IMR-90 (cell line): ENCODE data around the gene GSTM3. TPM values are rescaled to one million over a fixed set of nuclear protein-coding genes. Genes with fewer than 3 reads are reported as not detected.

Experiments
- ATAC-seq: fragments of 200-7000 bp; cut with Tn5 transposase; 2 replicates; pipeline ENCODE4 v1.9.1; 2020; ENCODE audit warnings: low read depth, mild to moderate bottlenecking, moderate library complexity
- BruUV-seq: library from RNA; stranded (reverse); fragments of 400-500 nt; replicated peaks from 2 replicates; lab custom pipeline; 2021; lab: Mats Ljungman, UMichigan
- CTCF ChIA-PET: fragments of 300-600 bp; formaldehyde crosslinking; extraction: SDS; loops from one replicate; lab custom pipeline; 2021; ENCODE audit warnings: antibody characterized with exemption; lab: Yijun Ruan, JAX
- POLR2A ChIA-PET: fragments of 300-600 bp; sonication (Branson Sonifier 250); formaldehyde crosslinking; loops from one replicate; lab custom pipeline; 2022; ENCODE audit warnings: antibody characterized with exemption; ENCODE audit not compliant: unreplicated experiment; lab: Charles Lee
- DNase-seq: peaks from one replicate; pipeline ENCODE4 v3.0.0; 2013
- H2AFZ ChIP-seq: replicated peaks from 2 replicates; pipeline ENCODE3; 2013; ENCODE audit warnings: low read length, mild to moderate bottlenecking; ENCODE audit not compliant: poor library complexity
- H2AK5ac ChIP-seq: 2 replicates; pipeline ENCODE4 v1.6.1; 2013; ENCODE audit warnings: low read depth, low read length, inconsistent platforms
- H2AK9ac ChIP-seq: replicated peaks from 2 replicates; pipeline ENCODE3; 2013; ENCODE audit warnings: mild to moderate bottlenecking, low read depth, low read length, moderate library complexity; ENCODE audit not compliant: poor library complexity
- H2BK120ac ChIP-seq: 2 replicates; pipeline ENCODE4 v1.6.1; 2013; ENCODE audit warnings: low read depth, low read length, inconsistent platforms
- H2BK15ac ChIP-seq: 3 replicates; pipeline ENCODE4 v1.6.1; 2013; ENCODE audit warnings: low read depth, low read length, inconsistent platforms
- H2BK20ac ChIP-seq: 2 replicates; pipeline ENCODE4 v1.6.1; 2013; ENCODE audit warnings: low read depth, mild to moderate bottlenecking, inconsistent platforms, low read length, moderate library complexity
- H2BK5ac ChIP-seq: 2 replicates; pipeline ENCODE4 v1.6.1; 2013; ENCODE audit warnings: mild to moderate bottlenecking, low read depth, low read length, inconsistent platforms; ENCODE audit not compliant: poor library complexity, severe bottlenecking
- H3K14ac ChIP-seq: replicated peaks from 2 replicates; pipeline ENCODE4 v1.6.1; 2013; ENCODE audit warnings: low read depth, low read length, inconsistent platforms
- H3K18ac ChIP-seq: 2 replicates; pipeline ENCODE4 v1.6.1; 2013; ENCODE audit warnings: low read depth, low read length, control low read depth
- H3K23ac ChIP-seq: 2 replicates; pipeline ENCODE4 v1.6.1; 2013; ENCODE audit warnings: low read depth, low read length, inconsistent platforms
- H3K27ac ChIP-seq: 2 replicates; pipeline ENCODE4 v1.5.1; 2013; ENCODE audit warnings: mild to moderate bottlenecking, control low read depth, low read length; ENCODE audit not compliant: insufficient read depth
- H3K27me3 ChIP-seq: 2 replicates; pipeline ENCODE4 v1.6.1; 2013; ENCODE audit warnings: low read length; ENCODE audit not compliant: control insufficient read depth, insufficient read depth
- H3K36me3 ChIP-seq: 2 replicates; pipeline ENCODE4 v1.6.1; 2013; ENCODE audit warnings: low read length, mixed read lengths; ENCODE audit not compliant: control insufficient read depth, insufficient read depth
- H3K4ac ChIP-seq: 2 replicates; pipeline ENCODE4 v1.6.1; 2013; ENCODE audit warnings: low read depth, low read length, inconsistent platforms
- H3K4me1 ChIP-seq: 2 replicates; pipeline ENCODE4 v1.6.1; 2013; ENCODE audit warnings: low read length, mixed read lengths; ENCODE audit not compliant: control insufficient read depth, insufficient read depth
- H3K4me2 ChIP-seq: 2 replicates; pipeline ENCODE4 v1.6.1; 2013; ENCODE audit warnings: low read depth, mild to moderate bottlenecking, control low read depth, low read length, moderate library complexity
- H3K4me3 ChIP-seq: 2 replicates; pipeline ENCODE4 v1.5.1; 2013; ENCODE audit warnings: low read depth, mild to moderate bottlenecking, control low read depth, low read length, moderate library complexity; ENCODE audit not compliant: insufficient read depth
- H3K56ac ChIP-seq: 2 replicates; pipeline ENCODE4 v1.6.1; 2013; ENCODE audit warnings: low read length, inconsistent platforms; ENCODE audit not compliant: insufficient read depth; ENCODE audit errors: extremely low read depth
- H3K79me1 ChIP-seq, 2 experiments: 2 replicates each; pipeline ENCODE4 v1.6.1; 2013; ENCODE audit warnings: low read length in 2 of 2, inconsistent platforms in 1 of 2, low read depth in 1 of 2
- H3K9ac ChIP-seq: 2 replicates; pipeline ENCODE4 v1.6.1; 2013; ENCODE audit warnings: low read depth, low read length, control low read depth
- H3K9me1 ChIP-seq: 2 replicates; pipeline ENCODE4 v1.6.1; 2013; ENCODE audit warnings: low read length, inconsistent platforms; ENCODE audit not compliant: insufficient read depth
- H3K9me3 ChIP-seq: 2 replicates; pipeline ENCODE4 v1.6.1; 2013; ENCODE audit warnings: low read length; ENCODE audit not compliant: control insufficient read depth, insufficient read depth
- H4K20me1 ChIP-seq: 2 replicates; pipeline ENCODE4 v1.6.1; 2013; ENCODE audit warnings: low read length, inconsistent platforms; ENCODE audit not compliant: insufficient read depth
- H4K5ac ChIP-seq: 2 replicates; pipeline ENCODE4 v1.6.1; 2013; ENCODE audit warnings: mild to moderate bottlenecking, low read depth, low read length, control low read depth
- H4K8ac ChIP-seq, 2 experiments: 2 replicates each; pipeline ENCODE4 v1.6.1; 2013; ENCODE audit warnings: low read depth in 2 of 2, low read length in 2 of 2, control low read depth in 1 of 2, inconsistent platforms in 1 of 2
- H4K91ac ChIP-seq: 2 replicates; pipeline ENCODE4 v1.6.1; 2013; ENCODE audit warnings: low read depth, low read length, inconsistent platforms; ENCODE audit not compliant: insufficient read depth
- BHLHE40 ChIP-seq: fragments of 150-350 bp; IDR thresholded peaks from 2 replicates; pipeline ENCODE4 v1.6.1; 2016; ENCODE audit warnings: mild to moderate bottlenecking, low read depth, low read length
- CEBPB ChIP-seq: IDR thresholded peaks from 2 replicates; pipeline ENCODE4 v1.6.1; 2012; ENCODE audit warnings: low read depth, low read length, improper control_type of control experiment
- CHD1 ChIP-seq: IDR thresholded peaks from 2 replicates; pipeline ENCODE4 v1.6.1; 2012; ENCODE audit warnings: low read depth, low read length, improper control_type of control experiment
- FOS ChIP-seq: fragments of 150-350 bp; IDR thresholded peaks from 2 replicates; pipeline ENCODE4 v1.6.1; 2016; ENCODE audit warnings: low read depth, low read length
- MAFK ChIP-seq: IDR thresholded peaks from 2 replicates; pipeline ENCODE4 v1.6.1; 2012; ENCODE audit warnings: low read depth, low read length, improper control_type of control experiment
- NFE2L2 ChIP-seq: fragments of 150-350 bp; IDR thresholded peaks from 2 replicates; pipeline ENCODE4 v1.6.1; 2016; ENCODE audit warnings: low read depth, mild to moderate bottlenecking, low read length
- POLR2A ChIP-seq: IDR thresholded peaks from 2 replicates; pipeline ENCODE4 v1.6.1; 2012; ENCODE audit warnings: mild to moderate bottlenecking, low read depth, low read length
- RAD21 ChIP-seq: IDR thresholded peaks from 2 replicates; pipeline ENCODE4 v1.6.1; 2012; ENCODE audit warnings: low read length, improper control_type of control experiment
- RFX5 ChIP-seq: IDR thresholded peaks from 2 replicates; pipeline ENCODE4 v1.8.0; 2012; ENCODE audit warnings: low read depth, mild to moderate bottlenecking, low read length, moderate library complexity
- SMC3 ChIP-seq: fragments of 150-350 bp; IDR thresholded peaks from 2 replicates; pipeline ENCODE4 v1.6.1; 2016; ENCODE audit warnings: low read depth, mild to moderate bottlenecking, antibody characterized with exemption, low read length, moderate library complexity
- WGBS, 2 experiments: methylation state at CpG; one replicate each; pipeline versions ENCODE4 v1.1.5 to v1.1.7; 2013; ENCODE audit warnings: missing lambda C conversion rate in 2 of 2; ENCODE audit not compliant: insufficient read length in 1 of 2; ENCODE audit errors: extremely low coverage in 2 of 2; 5-methylcytosine and 5-hydroxymethylcytosine counted together
- dilution Hi-C: fragments of 300-500 bp; cut with HindIII; formaldehyde crosslinking; loops from one replicate; pipeline ENCODE4 v1.14.3; 2018; ENCODE audit warnings: low sequenced_read_pairs; ENCODE audit not compliant: unreplicated experiment
- in situ Hi-C: fragments of 300-500 bp; cut with MboI; formaldehyde crosslinking; loops from 3 replicates; pipeline ENCODE4 v1.14.3; 2019; ENCODE audit warnings: low sequenced_read_pairs, inconsistent platforms, mixed read lengths
- intact Hi-C: fragments of 100-400 bp; cut with micrococcal nuclease; formaldehyde crosslinking; loops from 2 replicates; pipeline ENCODE4 v1.10.0; 2022
- polyA plus RNA-seq, 3 experiments: library from polyadenylated mRNA; depleted of rRNA; stranded (reverse); fragments of >200 nt; gene quantifications; 2 replicates each; pipeline ENCODE4 v1.2.3, GENCODE V29; 2012; ENCODE audit warnings: low replicate concordance in 1 of 3
- total RNA-seq: library from RNA; depleted of rRNA; stranded (reverse); fragments of >200 nt; gene quantifications from 2 replicates; pipeline ENCODE4 v1.2.3, GENCODE V29; 2012
- TF ChIP-seq, protein P1 (sequence below): fragments of 150-350 bp; IDR thresholded peaks from 2 replicates; pipeline ENCODE4 v1.6.1; 2017; ENCODE audit warnings: mild to moderate bottlenecking, antibody characterized with exemption, low read length, low read depth
- TF ChIP-seq, protein P2 (sequence below): conservative IDR thresholded peaks from 2 replicates; pipeline ENCODE4 v1.5.1; 2012; ENCODE audit warnings: mild to moderate bottlenecking, low read depth, low read length, improper control_type of control experiment
- TF ChIP-seq, protein P3 (sequence below): fragments of 150-350 bp; IDR thresholded peaks from 2 replicates; pipeline ENCODE4 v1.6.1; 2016; ENCODE audit warnings: low read depth, mild to moderate bottlenecking, low read length, moderate library complexity, borderline replicate concordance

GSTM3 gene
- total and polyA plus RNA-seq, 2 of the 4 experiments (the other 2 are of a cell fraction): 102 to 131 TPM

DNA sequence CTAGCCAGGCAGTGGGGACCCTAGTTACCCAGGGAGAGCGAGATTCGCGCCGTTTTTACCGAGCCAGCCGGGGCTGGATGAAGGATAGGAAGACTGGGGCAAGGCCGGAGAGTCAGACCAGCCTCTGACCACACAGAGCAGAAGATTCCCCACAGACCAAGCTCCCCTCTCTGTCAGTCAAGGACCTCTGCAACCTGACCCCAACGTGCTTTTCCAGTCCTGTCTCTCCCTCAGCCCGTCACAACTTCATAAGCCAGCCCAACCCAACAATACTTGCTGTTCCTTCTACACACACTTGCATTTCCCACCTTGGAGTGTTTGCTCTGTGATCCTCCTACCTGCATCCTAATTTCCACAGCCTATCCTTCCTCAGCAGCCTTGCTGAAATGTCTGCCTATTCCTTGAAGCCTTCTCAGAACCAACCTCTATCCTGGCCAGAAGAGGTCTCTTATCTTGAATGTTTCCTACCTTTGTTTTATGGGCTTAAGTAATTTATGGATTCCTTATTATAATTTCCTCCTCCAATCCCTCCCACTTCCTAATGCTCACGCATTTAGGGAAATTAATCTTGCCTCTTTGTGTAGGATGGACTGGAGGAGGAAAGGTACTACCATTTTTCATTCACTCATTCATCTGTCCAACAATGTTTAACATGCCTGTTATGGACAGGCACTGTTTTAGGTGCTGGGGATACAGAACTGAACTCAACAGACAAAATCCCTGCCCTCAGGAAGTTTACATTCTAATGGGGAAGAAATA is at the start of gene GSTM3 (continued):
- no peak for TF ChIP-seq BHLHE40
- TF ChIP-seq CHD1: no peak
- TF ChIP-seq NFE2L2: no peak
- no peak for TF ChIP-seq MAFK
- no peak for TF ChIP-seq FOS

DNA sequence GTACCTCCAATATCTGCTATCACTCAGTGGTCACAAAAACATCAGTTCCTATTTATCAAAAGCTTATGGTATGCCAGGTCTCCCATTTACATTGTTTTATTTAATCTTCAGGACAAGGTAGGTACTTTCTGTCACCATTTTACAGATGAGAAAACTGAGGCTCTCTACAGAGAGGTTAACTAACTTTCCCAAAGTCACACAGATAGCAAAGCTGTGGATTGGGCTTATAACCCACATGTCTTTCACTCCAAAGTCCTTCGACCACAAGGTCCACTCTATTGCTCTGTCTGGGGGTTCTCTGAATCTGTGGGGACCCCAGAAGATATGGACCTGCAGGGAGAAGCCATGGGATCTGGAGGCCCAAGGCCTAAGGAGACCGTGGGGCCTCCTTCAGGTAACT is 49.5 kb upstream of the GSTM3 start:
- Histone ChIP-seq H2BK20ac (no peak overlapping the region), H3K4me2 (no peak overlapping the region), H4K8ac (no peak overlapping the region), H2BK5ac (no peak overlapping the region), H3K14ac (no peak overlapping the region), H2BK15ac (no peak overlapping the region), H2AK9ac (no peak overlapping the region), H3K27me3 (no peaks in the 10 kb centered on the region), H3K36me3 (no peaks in the 10 kb centered on the region), H2AFZ (no peak overlapping the region), H3K9ac (no peak overlapping the region), H4K20me1 (no peaks in the 10 kb centered on the region), H2AK5ac (0 out of 2 replicates have a peak overlapping the region, but pooled peaks have one; percentile 67), H3K79me1 (no peaks in the 10 kb centered on the region), H4K91ac (no peak overlapping the region), H3K4me1 (peaks cover 41% of the 10 kb centered on the region), H3K9me3 (no peaks in the 10 kb centered on the region), H3K56ac (no peak overlapping the region), H3K9me1 (peaks cover 28% of the 10 kb centered on the region), H3K4ac (peak overlapping the region; percentile 49; the same call in 1 of the 2 replicates), H3K23ac (no peak overlapping the region), H3K27ac (no peak overlapping the region), H3K4me3 (no peak overlapping the region), H2BK120ac (no peak overlapping the region), H4K5ac (no peak overlapping the region), H3K18ac (no peak overlapping the region)
- intact Hi-C loops (no loop called here), in situ Hi-C loops (loop anchor here (25.0 kb wide), 1 partner anchor 122 kb away; the partner anchor contains the start of gene CSF1), dilution Hi-C loops (no loop called here)
- no peak for ATAC-seq
- ChIA-PET POLR2A (no interaction called here), CTCF (interaction anchor here (0.6 to 1.2 kb wide), 3 partner anchors 13 to 950 kb away, joined by 3 read pairs; no protein-coding TSS in a partner anchor)
- no CpG with 5 or more reads among the region's 2 CpGs for WGBS, 2 experiments
- DNase-seq: no peak
- BruUV-seq: no TSS peak
- no peak for TF ChIP-seq RAD21
- no peak for TF ChIP-seq RFX5
- no peak for TF ChIP-seq MAFK
- TF ChIP-seq POLR2A: no peak
- no peak for TF ChIP-seq NFE2L2
- TF ChIP-seq, protein P1, sequence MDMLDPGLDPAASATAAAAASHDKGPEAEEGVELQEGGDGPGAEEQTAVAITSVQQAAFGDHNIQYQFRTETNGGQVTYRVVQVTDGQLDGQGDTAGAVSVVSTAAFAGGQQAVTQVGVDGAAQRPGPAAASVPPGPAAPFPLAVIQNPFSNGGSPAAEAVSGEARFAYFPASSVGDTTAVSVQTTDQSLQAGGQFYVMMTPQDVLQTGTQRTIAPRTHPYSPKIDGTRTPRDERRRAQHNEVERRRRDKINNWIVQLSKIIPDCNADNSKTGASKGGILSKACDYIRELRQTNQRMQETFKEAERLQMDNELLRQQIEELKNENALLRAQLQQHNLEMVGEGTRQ: no peak
- TF ChIP-seq, protein P2, sequence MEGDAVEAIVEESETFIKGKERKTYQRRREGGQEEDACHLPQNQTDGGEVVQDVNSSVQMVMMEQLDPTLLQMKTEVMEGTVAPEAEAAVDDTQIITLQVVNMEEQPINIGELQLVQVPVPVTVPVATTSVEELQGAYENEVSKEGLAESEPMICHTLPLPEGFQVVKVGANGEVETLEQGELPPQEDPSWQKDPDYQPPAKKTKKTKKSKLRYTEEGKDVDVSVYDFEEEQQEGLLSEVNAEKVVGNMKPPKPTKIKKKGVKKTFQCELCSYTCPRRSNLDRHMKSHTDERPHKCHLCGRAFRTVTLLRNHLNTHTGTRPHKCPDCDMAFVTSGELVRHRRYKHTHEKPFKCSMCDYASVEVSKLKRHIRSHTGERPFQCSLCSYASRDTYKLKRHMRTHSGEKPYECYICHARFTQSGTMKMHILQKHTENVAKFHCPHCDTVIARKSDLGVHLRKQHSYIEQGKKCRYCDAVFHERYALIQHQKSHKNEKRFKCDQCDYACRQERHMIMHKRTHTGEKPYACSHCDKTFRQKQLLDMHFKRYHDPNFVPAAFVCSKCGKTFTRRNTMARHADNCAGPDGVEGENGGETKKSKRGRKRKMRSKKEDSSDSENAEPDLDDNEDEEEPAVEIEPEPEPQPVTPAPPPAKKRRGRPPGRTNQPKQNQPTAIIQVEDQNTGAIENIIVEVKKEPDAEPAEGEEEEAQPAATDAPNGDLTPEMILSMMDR: no peak
- TF ChIP-seq, protein P3, sequence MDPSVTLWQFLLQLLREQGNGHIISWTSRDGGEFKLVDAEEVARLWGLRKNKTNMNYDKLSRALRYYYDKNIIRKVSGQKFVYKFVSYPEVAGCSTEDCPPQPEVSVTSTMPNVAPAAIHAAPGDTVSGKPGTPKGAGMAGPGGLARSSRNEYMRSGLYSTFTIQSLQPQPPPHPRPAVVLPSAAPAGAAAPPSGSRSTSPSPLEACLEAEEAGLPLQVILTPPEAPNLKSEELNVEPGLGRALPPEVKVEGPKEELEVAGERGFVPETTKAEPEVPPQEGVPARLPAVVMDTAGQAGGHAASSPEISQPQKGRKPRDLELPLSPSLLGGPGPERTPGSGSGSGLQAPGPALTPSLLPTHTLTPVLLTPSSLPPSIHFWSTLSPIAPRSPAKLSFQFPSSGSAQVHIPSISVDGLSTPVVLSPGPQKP: no peak
- TF ChIP-seq CEBPB: no peak
- no peak for TF ChIP-seq SMC3
